ENCODE measurements around the gene CFAP77. TPM values are rescaled to one million over a fixed set of nuclear protein-coding genes. Genes with fewer than 3 reads are reported as not detected.

The CFAP77 gene
- total RNA-seq, 4 donors from 2014 or later = 0.44 TPM; not detected in 3

GRCh38 chr9:132506977-132507669 lies 97.1 kb downstream of the CFAP77 start:
- intact Hi-C loops (cut with DNase I) = loop anchor here (5.0 kb wide), 1 partner anchor 295 kb away; no protein-coding TSS in a partner anchor
- Histone ChIP-seq H3K4me3 (replicated peaks in 1 of 3) (no peak overlapping the region), H3K9me3 (no peaks in the 10 kb centered on the region), H3K36me3 (no peaks in the 10 kb centered on the region), H3K27ac (no peak overlapping the region), H3K4me1 (no peaks in the 10 kb centered on the region), H3K27me3 (no peaks in the 10 kb centered on the region)
- 54 to 68% methylated on average over 9 of the region's 9 CpGs for WGBS, 2 donors
- no peak for DNase-seq
- TF ChIP-seq POLR2A (IDR thresholded peaks at IDR 0.05) (no peak), CTCF (IDR thresholded peaks at IDR 0.05) (no peak)

- Histone ChIP-seq H3K27me3 (no peaks in the 10 kb centered on the region), H3K4me1 (no peaks in the 10 kb centered on the region), H3K36me3 (no peaks in the 10 kb centered on the region), H3K27ac (no peak overlapping the region), H3K9me3 (no peaks in the 10 kb centered on the region), H3K4me3 (replicated peaks in 1 of 3) (no peak overlapping the region)
- 48 to 50% methylated on average over 24 of the region's 24 CpGs for WGBS, 2 donors
- intact Hi-C loops (cut with DNase I) = loop anchor here (2.0 to 5.0 kb wide), 2 partner anchors 67 to 294 kb away; no protein-coding TSS in a partner anchor
- TF ChIP-seq CTCF (IDR thresholded peaks at IDR 0.05) = peak; percentile 57 to 80 (median 70)
- no peak for TF ChIP-seq POLR2A (IDR thresholded peaks at IDR 0.05)
- peak; percentile 64 to 74 for DNase-seq
Observed at GRCh38 chr9:132507670-132508469, 97.9 kb downstream of the CFAP77 start.

GRCh38 chr9:132509928-132510874 lies 100.2 kb downstream of the CFAP77 start:
- Histone ChIP-seq H3K27me3 (no peaks in the 10 kb centered on the region), H3K4me3 (replicated peaks in 1 of 3) (no peak overlapping the region), H3K4me1 (no peaks in the 10 kb centered on the region), H3K9me3 (no peaks in the 10 kb centered on the region), H3K27ac (no peak overlapping the region), H3K36me3 (no peaks in the 10 kb centered on the region)
- TF ChIP-seq POLR2A (IDR thresholded peaks at IDR 0.05) = no peak
- TF ChIP-seq CTCF (IDR thresholded peaks at IDR 0.05) = no peak
- intact Hi-C loops (cut with DNase I) = loop anchor here (2.0 to 5.0 kb wide), 2 partner anchors 65 to 292 kb away; no protein-coding TSS in a partner anchor
- DNase-seq = no peak
- 61 to 75% methylated on average over 22 to 31 of the region's 40 CpGs for WGBS, 2 donors

GRCh38 chr9:132511191-132511999 lies 101.4 kb downstream of the CFAP77 start:
- TF ChIP-seq CTCF (IDR thresholded peaks at IDR 0.05) (no peak), POLR2A (IDR thresholded peaks at IDR 0.05) (no peak)
- intact Hi-C loops (cut with DNase I) = no loop called here

More at GRCh38 chr9:132511191-132511999, 101.4 kb downstream of the CFAP77 start:
- Histone ChIP-seq H3K36me3 (no peaks in the 10 kb centered on the region), H3K4me1 (peaks cover 0 to 5% of the 10 kb centered on the region in 2 donors), H3K9me3 (no peaks in the 10 kb centered on the region), H3K27me3 (no peaks in the 10 kb centered on the region), H3K4me3 (replicated peaks in 1 of 3) (no peak overlapping the region), H3K27ac (no peak overlapping the region)
- 90% methylated on average over 25 of the region's 25 CpGs for WGBS, 2 donors
- DNase-seq = no peak
